GM12872 (cell line): Measurements from ENCODE around the gene BFSP2.

Source experiments
- CTCF ChIP-seq: IDR thresholded peaks from 3 replicates; pipeline ENCODE4 v1.5.1; 2011; ENCODE audit warnings: low read depth, mild to moderate bottlenecking, low read length, moderate library complexity; ENCODE audit not compliant: insufficient read depth

BFSP2 gene

GRCh38 chr3:133467780-133468179, 67.9 kb downstream of the BFSP2 start:
- no peak for TF ChIP-seq CTCF

DNA sequence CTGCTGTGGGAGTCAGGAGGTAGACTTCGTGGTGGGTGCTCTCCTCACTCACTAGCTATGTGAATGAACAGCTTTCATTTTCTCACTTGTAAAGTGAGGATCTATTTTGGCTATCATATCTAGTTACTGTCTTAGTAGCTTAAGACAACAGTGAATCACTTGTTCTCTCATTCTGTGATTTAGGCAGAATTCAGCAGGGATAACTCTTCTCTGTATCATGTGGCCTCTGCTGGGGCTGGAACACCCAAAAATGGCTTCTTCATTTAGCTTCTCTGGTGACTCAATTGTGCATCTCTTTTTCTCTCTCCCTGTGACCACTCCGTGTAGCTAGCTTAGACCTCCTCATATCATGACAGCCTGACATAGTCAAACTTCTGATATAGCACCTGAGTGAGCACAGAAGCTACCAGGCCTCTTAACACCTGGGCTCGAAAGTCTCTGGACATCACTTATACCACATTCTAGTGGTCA, 68.4 kb downstream of the BFSP2 start:
- no peak for TF ChIP-seq CTCF

DNA sequence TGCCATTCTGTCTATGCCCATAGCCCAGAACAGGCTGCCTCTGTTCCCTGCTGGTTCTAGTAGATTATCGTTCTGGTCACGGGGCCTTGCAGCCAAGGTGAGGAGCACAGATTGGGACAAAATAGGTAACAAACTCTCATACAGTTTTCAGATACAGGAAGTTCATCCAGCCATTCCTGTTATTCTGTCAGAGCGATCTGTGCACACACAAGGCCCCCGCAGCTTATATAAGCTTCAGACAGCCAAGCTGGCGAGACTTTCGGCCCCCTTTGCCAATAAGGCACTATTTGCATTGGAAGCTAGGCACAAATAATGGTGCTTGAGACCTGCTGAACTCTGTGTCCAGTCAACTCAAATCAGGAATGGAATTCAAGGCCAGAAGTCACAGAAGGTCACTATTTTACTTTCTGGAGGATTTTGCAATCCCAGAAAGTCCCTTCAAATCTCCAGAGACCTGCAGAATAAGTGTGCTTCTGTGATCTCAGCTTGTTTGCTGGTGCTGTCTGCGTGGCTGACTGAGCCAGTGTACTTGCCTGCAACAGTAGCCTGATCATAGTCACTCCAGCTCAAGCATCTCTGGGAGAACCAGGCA, 69.4 kb downstream of the BFSP2 start:
- TF ChIP-seq CTCF: no peak

DNA sequence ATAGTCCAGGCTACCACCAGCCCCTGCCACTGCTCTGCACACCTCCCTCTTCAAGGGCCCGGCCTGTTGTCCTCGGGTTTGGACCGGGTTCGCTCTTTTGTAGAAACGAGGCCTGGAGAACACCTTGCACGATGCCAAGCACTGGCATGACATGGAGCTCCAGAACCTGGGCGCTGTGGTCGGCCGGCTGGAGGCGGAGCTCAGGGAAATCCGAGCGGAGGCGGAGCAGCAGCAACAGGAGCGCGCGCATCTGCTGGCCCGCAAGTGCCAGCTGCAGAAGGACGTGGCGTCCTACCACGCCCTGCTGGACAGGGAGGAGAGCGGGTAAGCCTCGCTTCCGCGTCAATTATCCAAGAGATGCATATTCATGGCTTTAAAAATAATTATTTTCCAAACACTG, 72.4 kb downstream of the BFSP2 start:
- TF ChIP-seq CTCF: no peak

DNA sequence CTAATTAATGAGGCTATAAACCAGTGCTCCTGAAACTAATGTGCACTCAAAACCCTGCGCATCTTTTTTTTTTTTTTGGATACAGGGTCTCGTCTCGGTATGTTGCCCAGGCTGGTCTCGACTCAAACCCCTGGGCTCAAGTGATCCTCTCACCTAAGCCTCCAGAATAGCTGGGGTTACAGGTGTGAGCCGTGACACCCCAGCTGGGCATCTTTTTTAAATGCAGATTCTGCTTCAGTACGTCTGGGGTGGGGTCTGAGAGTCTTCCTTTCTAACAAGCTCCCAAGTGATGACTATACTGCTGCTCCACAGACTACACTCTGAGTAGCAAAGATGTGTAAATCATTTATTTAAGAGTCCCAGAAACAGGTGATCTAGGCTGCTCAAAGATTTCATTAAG, 73.0 kb downstream of the BFSP2 start:
- TF ChIP-seq CTCF: no peak

- no peak for TF ChIP-seq CTCF
Measured at GRCh38 chr3:133474251-133474801, 74.5 kb downstream of the BFSP2 start.

DNA sequence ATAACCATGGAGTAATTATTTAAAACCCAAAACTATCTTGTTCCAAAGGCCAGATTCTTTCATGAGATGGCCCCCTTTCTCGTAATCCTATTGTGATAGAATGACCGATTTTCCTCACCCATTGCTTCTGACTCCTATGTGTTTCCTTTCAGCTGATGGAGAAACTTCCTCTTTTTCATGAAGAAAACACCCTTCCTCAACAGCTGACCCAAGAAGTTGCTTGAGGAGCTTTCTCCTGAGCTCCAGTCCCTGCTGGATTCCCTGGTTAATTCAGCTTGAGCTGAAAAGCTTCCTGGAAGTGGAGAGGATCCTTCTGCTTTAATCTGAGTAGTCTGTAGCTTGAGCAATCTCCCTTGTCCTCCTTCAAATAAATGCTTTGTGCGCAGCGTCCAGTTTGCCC, 75.0 kb downstream of the BFSP2 start:
- TF ChIP-seq CTCF: no peak
